Hepatocyte (in vitro differentiated cells): ENCODE measurements around the gene VWCE. TPM values are rescaled to one million over a fixed set of nuclear protein-coding genes. Genes with fewer than 3 reads are reported as not detected.

Experiments
- DNase-seq: peaks from one replicate; pipeline ENCODE4 v3.0.0-alpha.2; 2016; ENCODE audit warnings: low spot score
- H2AFZ ChIP-seq: fragments of 200-600 bp; sonication (generic); 2 replicates; pipeline ENCODE4 v1.6.0; 2016; ENCODE audit warnings: antibody characterized with exemption, mild to moderate bottlenecking
- H3K27ac ChIP-seq: fragments of 200-600 bp; sonication (generic); 2 replicates; pipeline ENCODE4 v1.5.1; 2016; ENCODE audit warnings: mild to moderate bottlenecking
- H3K27me3 ChIP-seq: fragments of 200-600 bp; sonication (generic); 2 replicates; pipeline ENCODE4 v1.6.1; 2016
- H3K36me3 ChIP-seq: fragments of 200-600 bp; sonication (generic); replicated peaks from 2 replicates; pipeline ENCODE4 v1.5.1; 2016; ENCODE audit warnings: low read depth; ENCODE audit not compliant: insufficient read depth
- H3K4me1 ChIP-seq: fragments of 200-600 bp; sonication (generic); 2 replicates; pipeline ENCODE4 v1.5.1; 2016; ENCODE audit warnings: mild to moderate bottlenecking, moderate library complexity; ENCODE audit not compliant: insufficient read depth
- H3K4me2 ChIP-seq: fragments of 200-600 bp; sonication (generic); 2 replicates; pipeline ENCODE4 v1.6.0; 2016
- H3K4me3 ChIP-seq: fragments of 200-600 bp; sonication (generic); 2 replicates; pipeline ENCODE4 v1.5.1; 2016; ENCODE audit warnings: mild to moderate bottlenecking
- H3K79me2 ChIP-seq: fragments of 200-600 bp; sonication (generic); 2 replicates; pipeline ENCODE4 v1.6.0; 2017; ENCODE audit warnings: mild to moderate bottlenecking
- H3K9me2 ChIP-seq: fragments of 200-600 bp; sonication (generic); replicated peaks from 2 replicates; pipeline ENCODE4 v1.6.0; 2017; ENCODE audit warnings: mild to moderate bottlenecking; ENCODE audit not compliant: insufficient read depth
- H3K9me3 ChIP-seq: fragments of 200-600 bp; sonication (generic); 2 replicates; pipeline ENCODE4 v1.5.1; 2016; ENCODE audit warnings: low read depth, mild to moderate bottlenecking
- H4K20me1 ChIP-seq: fragments of 200-600 bp; sonication (generic); 2 replicates; pipeline ENCODE4 v1.6.0; 2016; ENCODE audit warnings: mild to moderate bottlenecking; ENCODE audit not compliant: insufficient read depth, poor library complexity, severe bottlenecking
- EZH2 ChIP-seq: fragments of 200-600 bp; sonication (generic); IDR thresholded peaks from 2 replicates; pipeline ENCODE4 v1.6.1; 2016; ENCODE audit warnings: antibody characterized with exemption, mild to moderate bottlenecking, borderline replicate concordance
- EZH2phosphoT487 ChIP-seq: fragments of 200-600 bp; sonication (generic); IDR thresholded peaks from one replicate; pipeline ENCODE4 v1.6.1; 2018; ENCODE audit warnings: antibody characterized with exemption, mild to moderate bottlenecking, low read depth, moderate library complexity; ENCODE audit not compliant: unreplicated experiment, severe bottlenecking
- WGBS: methylation state at CpG from one replicate; pipeline ENCODE4 v1.1.6; 2016; ENCODE audit warnings: low lambda C conversion rate; ENCODE audit errors: missing lambda C conversion rate; 5-methylcytosine and 5-hydroxymethylcytosine counted together
- polyA plus RNA-seq: library from polyadenylated mRNA; unstranded; fragments of >200 nt; fragmentation: Nextera tagmentation; extraction: Ambion mirVana; gene quantifications from 2 replicates; pipeline ENCODE4 v1.2.1, GENCODE V29; 2016
- total RNA-seq: library from RNA; depleted of rRNA; stranded (reverse); fragments of >200 nt; gene quantifications from 2 replicates; pipeline ENCODE4 v1.2.3, GENCODE V29; 2014
- TF ChIP-seq, protein P1 (sequence below): fragments of 200-600 bp; sonication (generic); IDR thresholded peaks from 2 replicates; pipeline ENCODE4 v1.5.1; 2016; ENCODE audit warnings: antibody characterized with exemption, mild to moderate bottlenecking; ENCODE audit not compliant: poor library complexity

VWCE gene
- total and polyA plus RNA-seq, 2 experiments from 2014 or later, result 6.7 to 13.4 TPM

- Histone ChIP-seq H3K4me3 (no peak overlapping the region), H3K9me3 (no peaks in the 10 kb centered on the region), H3K27me3 (no peaks in the 10 kb centered on the region), H4K20me1 (peaks cover 58% of the 10 kb centered on the region), H3K79me2 (peaks cover 83% of the 10 kb centered on the region), H3K4me1 (peaks cover 25% of the 10 kb centered on the region), H3K4me2 (peak overlapping the region; percentile 86), H3K36me3 (no peaks in the 10 kb centered on the region), H3K9me2 (no peaks in the 10 kb centered on the region), H3K27ac (peak overlapping the region; percentile 17), H2AFZ (no peak overlapping the region)
- 85% methylated on average over 4 of the region's 4 CpGs for WGBS
- DNase-seq, result no peak
- no peak for TF ChIP-seq EZH2phosphoT487
- TF ChIP-seq, protein P1, sequence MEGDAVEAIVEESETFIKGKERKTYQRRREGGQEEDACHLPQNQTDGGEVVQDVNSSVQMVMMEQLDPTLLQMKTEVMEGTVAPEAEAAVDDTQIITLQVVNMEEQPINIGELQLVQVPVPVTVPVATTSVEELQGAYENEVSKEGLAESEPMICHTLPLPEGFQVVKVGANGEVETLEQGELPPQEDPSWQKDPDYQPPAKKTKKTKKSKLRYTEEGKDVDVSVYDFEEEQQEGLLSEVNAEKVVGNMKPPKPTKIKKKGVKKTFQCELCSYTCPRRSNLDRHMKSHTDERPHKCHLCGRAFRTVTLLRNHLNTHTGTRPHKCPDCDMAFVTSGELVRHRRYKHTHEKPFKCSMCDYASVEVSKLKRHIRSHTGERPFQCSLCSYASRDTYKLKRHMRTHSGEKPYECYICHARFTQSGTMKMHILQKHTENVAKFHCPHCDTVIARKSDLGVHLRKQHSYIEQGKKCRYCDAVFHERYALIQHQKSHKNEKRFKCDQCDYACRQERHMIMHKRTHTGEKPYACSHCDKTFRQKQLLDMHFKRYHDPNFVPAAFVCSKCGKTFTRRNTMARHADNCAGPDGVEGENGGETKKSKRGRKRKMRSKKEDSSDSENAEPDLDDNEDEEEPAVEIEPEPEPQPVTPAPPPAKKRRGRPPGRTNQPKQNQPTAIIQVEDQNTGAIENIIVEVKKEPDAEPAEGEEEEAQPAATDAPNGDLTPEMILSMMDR, result no peak
- TF ChIP-seq EZH2, result no peak
These were observed 34.8 kb upstream of the VWCE start for GRCh38 chr11:61329871-61330270.

DNA sequence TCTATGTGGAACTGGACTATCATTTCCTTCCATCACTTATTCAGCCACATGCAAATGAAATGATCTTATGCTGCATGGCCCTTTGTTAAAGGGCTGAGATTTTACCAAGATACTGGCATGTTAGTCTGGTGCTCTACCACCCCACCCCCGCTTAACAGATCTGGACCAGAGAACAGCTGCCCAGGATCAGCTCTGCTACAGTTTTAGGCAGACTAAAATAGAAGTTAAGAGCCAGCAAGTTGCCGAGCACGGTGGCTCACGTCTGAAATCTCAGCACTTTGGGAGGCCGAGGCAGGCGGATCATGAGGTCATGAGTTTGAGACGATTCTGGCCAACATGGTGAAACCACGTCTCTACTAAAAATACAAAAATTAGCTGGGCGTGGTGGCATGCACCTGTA lies 33.2 kb upstream of the VWCE start:
- no peaks in the 10 kb centered on the region for H3K27me3 ChIP-seq
- H3K4me1 ChIP-seq, result peaks cover 10% of the 10 kb centered on the region
- H4K20me1 ChIP-seq, result peaks cover 67% of the 10 kb centered on the region
- no peaks in the 10 kb centered on the region for H3K9me2 ChIP-seq
- peaks cover 4% of the 10 kb centered on the region for H3K36me3 ChIP-seq
- H3K27ac ChIP-seq, result no peak overlapping the region
- H3K9me3 ChIP-seq, result no peaks in the 10 kb centered on the region
- WGBS, result 89% methylated on average over 9 of the region's 9 CpGs
- no peak overlapping the region for H2AFZ ChIP-seq
- TF ChIP-seq, protein P1, result no peak
- TF ChIP-seq EZH2phosphoT487 (no peak), EZH2 (no peak)
- no peak for DNase-seq
- peaks cover 87% of the 10 kb centered on the region for H3K79me2 ChIP-seq
- no peak overlapping the region for H3K4me2 ChIP-seq
- H3K4me3 ChIP-seq, result no peak overlapping the region

DNA sequence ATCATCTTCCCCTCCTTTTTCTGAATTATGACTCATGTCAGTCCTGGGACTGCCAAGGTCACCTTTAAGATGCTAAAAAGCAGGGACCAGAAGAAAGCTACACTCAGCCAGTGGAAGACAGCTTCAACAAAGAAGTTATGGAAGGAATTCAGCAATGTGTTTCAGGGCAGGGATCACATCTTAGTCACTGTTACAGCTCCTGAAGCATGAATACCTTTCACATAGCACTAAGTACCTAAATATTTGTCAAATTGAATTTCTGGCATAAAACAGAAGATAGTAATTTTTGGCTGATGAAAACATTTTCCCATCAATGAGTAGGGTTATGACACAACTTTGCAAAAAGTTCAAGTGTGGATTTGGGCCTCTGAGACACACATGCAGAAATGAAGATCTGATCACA lies 32.6 kb upstream of the VWCE start:
- H3K27me3 ChIP-seq, result no peaks in the 10 kb centered on the region
- no peak overlapping the region for H3K4me2 ChIP-seq
- peaks cover 70% of the 10 kb centered on the region for H4K20me1 ChIP-seq
- no peak overlapping the region for H3K27ac ChIP-seq
- peaks cover 10% of the 10 kb centered on the region for H3K36me3 ChIP-seq
- no peak for DNase-seq
- TF ChIP-seq EZH2phosphoT487, result no peak
- TF ChIP-seq EZH2, result no peak
- TF ChIP-seq, protein P1, result no peak
- H3K79me2 ChIP-seq, result peaks cover 93% of the 10 kb centered on the region
- no peak overlapping the region for H3K4me3 ChIP-seq
- peaks cover 10% of the 10 kb centered on the region for H3K4me1 ChIP-seq
- no peaks in the 10 kb centered on the region for H3K9me3 ChIP-seq
- no peaks in the 10 kb centered on the region for H3K9me2 ChIP-seq
- H2AFZ ChIP-seq, result no peak overlapping the region
